ENCODE measurements around the gene TBCEL. TPM values are rescaled to one million over a fixed set of nuclear protein-coding genes. Genes with fewer than 3 reads are reported as not detected.

The TBCEL gene
- polyA plus RNA-seq, 3 donors: 20.4 to 26.7 (median 26.5) TPM

- no peak for DNase-seq (ENCODE audit: extremely low read depth in 1 of 11, low read depth in 9 of 11, low spot score in 4 of 11)
These were observed 65.7 kb downstream of the TBCEL start for GRCh38 chr11:121089566-121089965.

GRCh38 chr11:121090145-121090721 is 66.3 kb downstream of the TBCEL start:
- DNase-seq (ENCODE audit: extremely low read depth in 1 of 11, low read depth in 9 of 11, low spot score in 4 of 11): no peak

- DNase-seq (ENCODE audit: extremely low read depth in 1 of 11, low read depth in 9 of 11, low spot score in 4 of 11): no peak
These were observed 67.7 kb downstream of the TBCEL start for GRCh38 chr11:121091492-121092152.

- no peak for DNase-seq (ENCODE audit: extremely low read depth in 1 of 11, low read depth in 9 of 11, low spot score in 4 of 11)
These were observed 71.7 kb downstream of the TBCEL start for GRCh38 chr11:121095561-121095960.

- no peak for DNase-seq (ENCODE audit: extremely low read depth in 1 of 11, low read depth in 9 of 11, low spot score in 4 of 11)
These were observed 75.5 kb downstream of the TBCEL start for GRCh38 chr11:121099364-121099763.

GRCh38 chr11:121099885-121100284 is 76.0 kb downstream of the TBCEL start:
- DNase-seq (ENCODE audit: extremely low read depth in 1 of 11, low read depth in 9 of 11, low spot score in 4 of 11): no peak

- DNase-seq (ENCODE audit: extremely low read depth in 1 of 11, low read depth in 9 of 11, low spot score in 4 of 11): no peak
These were observed 77.0 kb downstream of the TBCEL start, which contains the start of gene TECTA for GRCh38 chr11:121100943-121101342. Gene TECTA, plus strand, starts transcription at chr11:121101243. Its CDS starts 1,423 bp downstream, at chr11:121102666.

- DNase-seq (ENCODE audit: extremely low read depth in 1 of 11, low read depth in 9 of 11, low spot score in 4 of 11): no peak
These were observed 80.4 kb downstream of the TBCEL start for GRCh38 chr11:121104312-121104762.

GRCh38 chr11:121105063-121105480 is 81.2 kb downstream of the TBCEL start:
- peak in 1 of 11 donors; percentile 29 for DNase-seq (ENCODE audit: extremely low read depth in 1 of 11, low read depth in 9 of 11, low spot score in 4 of 11)

GRCh38 chr11:121105481-121106195 is 81.7 kb downstream of the TBCEL start:
- peak in 4 of 11 donors; percentile 9 to 43 (median 21) for DNase-seq (ENCODE audit: extremely low read depth in 1 of 11, low read depth in 9 of 11, low spot score in 4 of 11)

- no peak for DNase-seq (ENCODE audit: extremely low read depth in 1 of 11, low read depth in 9 of 11, low spot score in 4 of 11)
These were observed 82.9 kb downstream of the TBCEL start for GRCh38 chr11:121106812-121107211.

- DNase-seq (ENCODE audit: extremely low read depth in 1 of 11, low read depth in 9 of 11, low spot score in 4 of 11): no peak
These were observed 84.5 kb downstream of the TBCEL start for GRCh38 chr11:121108413-121108812.

GRCh38 chr11:121109471-121109870 is 85.6 kb downstream of the TBCEL start:
- no peak for DNase-seq (ENCODE audit: extremely low read depth in 1 of 11, low read depth in 9 of 11, low spot score in 4 of 11)

- peak in 1 of 11 donors; percentile 15 for DNase-seq (ENCODE audit: extremely low read depth in 1 of 11, low read depth in 9 of 11, low spot score in 4 of 11)
These were observed 86.1 kb downstream of the TBCEL start for GRCh38 chr11:121109916-121110586.

GRCh38 chr11:121110871-121111724 is 87.2 kb downstream of the TBCEL start:
- no peak for DNase-seq (ENCODE audit: extremely low read depth in 1 of 11, low read depth in 9 of 11, low spot score in 4 of 11)

GRCh38 chr11:121112498-121113455 is 88.9 kb downstream of the TBCEL start:
- peak in 5 of 11 donors; percentile 18 to 43 (median 37) for DNase-seq (ENCODE audit: extremely low read depth in 1 of 11, low read depth in 9 of 11, low spot score in 4 of 11)

- DNase-seq (ENCODE audit: extremely low read depth in 1 of 11, low read depth in 9 of 11, low spot score in 4 of 11): no peak
These were observed 89.7 kb downstream of the TBCEL start for GRCh38 chr11:121113611-121114010.
